Esophagus squamous epithelium (tissue), 5 donors: ENCODE data around the gene PBX4. TPM values are rescaled to one million over a fixed set of nuclear protein-coding genes. Genes with fewer than 3 reads are reported as not detected.

ENCODE experiments used
- DNase-seq: peaks from one replicate; lab custom pipeline; 2025; lab: John Stamatoyannopoulos, UW
- H3K27ac ChIP-seq, 4 donors: fragments of 200-600 bp; sonication (generic); one replicate each; pipeline ENCODE4 v1.5.1; 2016 to 2019; ENCODE audit warnings: mild to moderate bottlenecking in 1 of 4
- H3K27me3 ChIP-seq, 4 donors: fragments of 200-600 bp; sonication (generic); 1 replicate in 3 of 4; 2 replicates in 1 of 4; pipeline versions ENCODE4 v1.5.1 to v1.6.0; 2017 to 2021; ENCODE audit warnings: antibody characterized with exemption in 1 of 4
- H3K36me3 ChIP-seq, 3 donors: fragments of 200-600 bp; sonication (generic); one replicate each; pipeline ENCODE4 v1.5.1; 2016 to 2019
- H3K4me1 ChIP-seq, 3 donors: fragments of 200-600 bp; sonication (generic); one replicate each; pipeline ENCODE4 v1.5.1; 2017 to 2019
- H3K4me3 ChIP-seq, 4 donors: fragments of 200-600 bp; sonication (generic); 1 replicate in 3 of 4; 2 replicates in 1 of 4; pipeline ENCODE4 v1.5.1; 2016 to 2019; ENCODE audit warnings: mild to moderate bottlenecking in 2 of 4, moderate library complexity in 1 of 4
- H3K9me3 ChIP-seq, 3 donors: fragments of 200-600 bp; sonication (generic); one replicate each; pipeline ENCODE4 v1.5.1; 2016 to 2019
- POLR2A ChIP-seq, 4 donors: fragments of 450-650 bp; IDR thresholded peaks; one replicate each; pipeline ENCODE4 v1.6.1; 2017; ENCODE audit warnings: antibody characterized with exemption in 4 of 4, mild to moderate bottlenecking in 4 of 4, moderate library complexity in 3 of 4
- WGBS, 2 donors: methylation state at CpG; one replicate each; pipeline ENCODE4 v1.1.5; 2018; 5-methylcytosine and 5-hydroxymethylcytosine counted together
- intact Hi-C: fragments of 100-400 bp; cut with DNase I; formaldehyde crosslinking; loops from one replicate; pipeline ENCODE4 v1.15.0; 2022
- total RNA-seq, 4 donors: library from RNA; depleted of rRNA; stranded (reverse); fragments of >200 nt; gene quantifications; one replicate each; pipeline ENCODE4 v1.1.0, GENCODE V29; 2016
- TF ChIP-seq, protein P1 (sequence below), 6 experiments: fragments of 450-650 bp in 4 of 6; fragments of 200-600 bp in 2 of 6; sonication (generic) in 2 of 6; IDR thresholded peaks; one replicate each; pipeline ENCODE4 v1.5.1; 2016 to 2019; ENCODE audit warnings: antibody characterized with exemption in 6 of 6, mild to moderate bottlenecking in 4 of 6, moderate library complexity in 4 of 6
- donor health status: DM: yes; HTN: yes; CAD: no.

The PBX4 gene
- total RNA-seq, 4 donors from 2014 or later, result 0.61 to 1.9 (median 1.7) TPM

DNA sequence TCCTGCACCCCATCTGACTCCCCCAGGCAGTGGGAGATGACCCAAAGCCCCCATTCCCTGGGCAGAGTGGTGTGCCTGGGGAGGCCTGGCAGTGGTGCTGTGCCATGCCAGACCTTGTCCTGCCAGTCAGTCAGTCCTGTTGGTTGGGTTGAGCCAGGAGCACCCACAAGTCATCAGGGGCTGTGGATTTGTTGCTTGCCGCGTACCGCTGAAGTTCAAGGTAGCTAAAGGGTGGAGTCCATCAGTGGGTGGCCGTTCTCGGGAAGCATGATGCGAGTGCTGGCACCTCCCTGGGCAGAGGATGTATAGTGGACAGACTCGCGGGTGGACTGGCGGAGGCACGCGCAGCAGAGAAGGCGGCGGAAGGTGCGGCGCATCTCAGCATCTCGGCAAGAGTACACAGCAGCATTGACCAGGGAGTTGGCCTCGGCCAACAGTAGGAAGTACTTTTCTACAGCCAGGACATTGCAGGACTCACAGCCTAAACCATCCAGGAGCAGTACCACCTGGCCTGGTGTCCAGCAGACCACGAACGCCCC is 5.6 kb upstream of the PBX4 start:
- Histone ChIP-seq H3K27me3 (peaks cover 0 to 9% (median 0%) of the 10 kb centered on the region in 4 donors), H3K27ac (no peak overlapping the region), H3K4me1 (peaks cover 11 to 31% (median 11%) of the 10 kb centered on the region in 3 donors), H3K9me3 (no peaks in the 10 kb centered on the region), H3K4me3 (no peak overlapping the region), H3K36me3 (peaks cover 0 to 17% (median 0%) of the 10 kb centered on the region in 3 donors)
- no peak for DNase-seq
- intact Hi-C loops, result no loop called here
- WGBS, 2 donors, result 84 to 88% methylated on average over 3 to 11 of the region's 19 CpGs
- TF ChIP-seq POLR2A (IDR thresholded peaks at IDR 0.05), result no peak
- TF ChIP-seq, protein P1, sequence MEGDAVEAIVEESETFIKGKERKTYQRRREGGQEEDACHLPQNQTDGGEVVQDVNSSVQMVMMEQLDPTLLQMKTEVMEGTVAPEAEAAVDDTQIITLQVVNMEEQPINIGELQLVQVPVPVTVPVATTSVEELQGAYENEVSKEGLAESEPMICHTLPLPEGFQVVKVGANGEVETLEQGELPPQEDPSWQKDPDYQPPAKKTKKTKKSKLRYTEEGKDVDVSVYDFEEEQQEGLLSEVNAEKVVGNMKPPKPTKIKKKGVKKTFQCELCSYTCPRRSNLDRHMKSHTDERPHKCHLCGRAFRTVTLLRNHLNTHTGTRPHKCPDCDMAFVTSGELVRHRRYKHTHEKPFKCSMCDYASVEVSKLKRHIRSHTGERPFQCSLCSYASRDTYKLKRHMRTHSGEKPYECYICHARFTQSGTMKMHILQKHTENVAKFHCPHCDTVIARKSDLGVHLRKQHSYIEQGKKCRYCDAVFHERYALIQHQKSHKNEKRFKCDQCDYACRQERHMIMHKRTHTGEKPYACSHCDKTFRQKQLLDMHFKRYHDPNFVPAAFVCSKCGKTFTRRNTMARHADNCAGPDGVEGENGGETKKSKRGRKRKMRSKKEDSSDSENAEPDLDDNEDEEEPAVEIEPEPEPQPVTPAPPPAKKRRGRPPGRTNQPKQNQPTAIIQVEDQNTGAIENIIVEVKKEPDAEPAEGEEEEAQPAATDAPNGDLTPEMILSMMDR (IDR thresholded peaks at IDR 0.05), result no peak

DNA sequence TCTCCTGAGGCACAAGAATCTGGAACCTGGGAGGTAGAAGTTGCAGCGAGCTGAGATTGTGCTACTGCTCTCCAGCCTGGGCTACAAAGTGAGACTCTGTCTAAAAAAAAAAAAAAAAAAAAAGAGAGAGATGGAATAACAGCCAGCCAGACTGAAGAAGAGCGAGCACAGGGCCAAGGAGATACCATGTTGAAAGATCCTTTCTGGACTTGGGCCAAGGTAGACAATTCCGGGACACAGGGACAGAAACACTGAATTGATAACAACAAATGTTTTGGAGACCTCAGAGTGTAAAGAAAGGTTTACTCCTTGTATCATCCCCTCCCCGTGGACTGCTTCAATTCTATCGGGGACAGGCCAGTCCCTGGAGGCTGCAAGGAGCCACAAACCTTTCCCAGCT is 4.9 kb upstream of the PBX4 start:
- no peak for TF ChIP-seq POLR2A (IDR thresholded peaks at IDR 0.05)
- TF ChIP-seq, protein P1 (IDR thresholded peaks at IDR 0.05), result no peak
- Histone ChIP-seq H3K27ac (no peak overlapping the region), H3K4me3 (no peak overlapping the region), H3K4me1 (peaks cover 10 to 31% (median 14%) of the 10 kb centered on the region in 3 donors), H3K9me3 (no peaks in the 10 kb centered on the region), H3K27me3 (peaks cover 0 to 12% (median 0%) of the 10 kb centered on the region in 4 donors), H3K36me3 (peaks cover 0 to 17% (median 0%) of the 10 kb centered on the region in 3 donors)
- 88 to 94% methylated on average over 5 of the region's 5 CpGs for WGBS, 2 donors
- no peak for DNase-seq
- intact Hi-C loops, result no loop called here

DNA sequence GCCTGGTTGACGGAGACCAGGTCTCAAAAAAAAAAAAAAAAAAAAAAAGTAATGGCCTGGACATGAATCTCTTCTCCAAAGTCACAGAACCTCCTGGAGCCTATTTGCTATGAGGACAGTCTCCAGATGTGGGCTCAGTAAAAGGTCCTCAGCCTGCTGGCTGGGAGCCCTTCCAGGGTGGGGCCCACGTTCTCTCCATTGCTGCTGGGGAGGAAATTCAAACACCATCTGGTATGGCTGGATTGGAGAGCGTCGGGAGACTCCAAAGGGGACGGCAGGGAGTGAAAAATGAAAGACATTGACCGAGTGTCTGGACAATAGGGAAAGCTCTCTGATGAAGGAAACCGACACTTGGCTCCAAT is 1.3 kb upstream of the PBX4 start:
- H3K27ac ChIP-seq, result no peak overlapping the region
- H3K4me1 ChIP-seq, result peaks cover 6 to 17% (median 11%) of the 10 kb centered on the region in 3 donors
- TF ChIP-seq, protein P1 (IDR thresholded peaks at IDR 0.05), result no peak
- no peak for TF ChIP-seq POLR2A (IDR thresholded peaks at IDR 0.05)
- peaks cover 0 to 17% (median 0%) of the 10 kb centered on the region in 3 donors for H3K36me3 ChIP-seq
- peaks cover 0 to 34% (median 0%) of the 10 kb centered on the region in 4 donors for H3K27me3 ChIP-seq
- DNase-seq, result no peak
- no peaks in the 10 kb centered on the region for H3K9me3 ChIP-seq
- 72 to 81% methylated on average over 6 to 7 of the region's 7 CpGs for WGBS, 2 donors
- no peak overlapping the region for H3K4me3 ChIP-seq
- intact Hi-C loops, result no loop called here

DNA sequence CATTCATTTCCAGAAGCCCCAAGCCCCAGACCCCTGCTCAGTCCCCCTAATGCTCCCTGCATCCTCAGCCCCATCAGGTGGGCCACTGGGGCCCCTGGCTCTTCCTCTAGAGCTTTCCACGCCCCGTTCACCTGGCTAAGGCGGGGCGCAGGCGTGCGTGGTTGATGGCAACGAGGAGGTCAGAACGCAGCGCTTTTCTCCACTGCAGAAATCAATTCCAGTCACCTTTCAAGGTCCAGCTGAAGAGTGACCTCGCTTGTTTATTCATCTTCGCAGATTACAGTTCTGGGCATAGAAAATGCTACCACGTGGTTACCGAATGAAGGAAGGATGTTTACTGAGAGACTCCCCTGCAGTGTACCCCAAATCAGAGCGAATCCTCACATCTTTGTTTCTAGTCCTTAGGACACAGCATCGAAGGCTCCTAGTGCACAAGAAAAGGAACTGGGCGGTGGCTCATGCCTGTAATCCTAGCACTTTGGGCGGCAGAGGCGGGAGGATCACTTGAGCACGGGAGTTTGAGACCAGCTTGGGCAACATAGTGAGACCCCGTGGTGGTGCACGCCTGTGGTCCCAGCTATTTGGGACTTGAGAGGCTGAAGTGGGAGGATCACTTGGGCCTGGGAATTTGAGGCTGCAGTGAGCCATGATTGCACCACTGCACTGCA is 828 bp upstream of the PBX4 start:
- peak overlapping the region in 3 of 4 donors; percentile 39 to 66 (median 52) for H3K4me3 ChIP-seq
- no peak for DNase-seq
- peaks cover 0 to 34% (median 0%) of the 10 kb centered on the region in 4 donors for H3K27me3 ChIP-seq

More for the DNA sequence above, 828 bp upstream of the PBX4 start:
- intact Hi-C loops, result no loop called here
- H3K27ac ChIP-seq, result no peak overlapping the region
- H3K9me3 ChIP-seq, result no peaks in the 10 kb centered on the region
- 61 to 91% methylated on average over 3 to 7 of the region's 21 CpGs for WGBS, 2 donors
- H3K36me3 ChIP-seq, result peaks cover 0 to 14% (median 0%) of the 10 kb centered on the region in 3 donors
- peaks cover 6 to 17% (median 11%) of the 10 kb centered on the region in 3 donors for H3K4me1 ChIP-seq
- TF ChIP-seq POLR2A (IDR thresholded peaks at IDR 0.05), result no peak
- TF ChIP-seq, protein P1 (IDR thresholded peaks at IDR 0.05), result no peak
